Subcutaneous adipose tissue (tissue), 4 donors: Measurements from ENCODE around the gene INVS. TPM values are rescaled to one million over a fixed set of nuclear protein-coding genes. Genes with fewer than 3 reads are reported as not detected.

Source experiments
- CTCF ChIP-seq: fragments of 450-650 bp; IDR thresholded peaks from one replicate; pipeline ENCODE4 v1.5.1; 2016; ENCODE audit warnings: low read depth, mild to moderate bottlenecking, control low read depth, antibody characterized with exemption, moderate library complexity
- total RNA-seq, 4 donors: library from RNA; depleted of rRNA; stranded (reverse); fragments of >200 nt; gene quantifications; one replicate each; pipeline ENCODE4 v1.1.0, GENCODE V29; 2016

INVS gene
- total RNA-seq, 4 donors from 2014 or later, result 33.0 to 36.4 (median 35.9) TPM

GRCh38 chr9:100100146-100100667 lies 1.2 kb downstream of the INVS start:
- no peak for TF ChIP-seq CTCF

- no peak for TF ChIP-seq CTCF
These were observed 2.6 kb downstream of the INVS start for GRCh38 chr9:100101608-100102007.

- no peak for TF ChIP-seq CTCF
These were observed 5.3 kb downstream of the INVS start for GRCh38 chr9:100104314-100104713.

GRCh38 chr9:100105861-100106260 lies 6.8 kb downstream of the INVS start:
- no peak for TF ChIP-seq CTCF

GRCh38 chr9:100106616-100107015 lies 7.6 kb downstream of the INVS start:
- no peak for TF ChIP-seq CTCF

GRCh38 chr9:100108559-100108958 lies 9.5 kb downstream of the INVS start:
- no peak for TF ChIP-seq CTCF

- TF ChIP-seq CTCF, result no peak
These were observed 12.2 kb downstream of the INVS start for GRCh38 chr9:100111235-100111634.
